Peyer's patch (tissue), 4 donors: Measurements from ENCODE around the gene PRELP.

Experiments
- CTCF ChIP-seq, 6 experiments: fragments of 450-650 bp in 4 of 6; fragments of 200-600 bp in 2 of 6; sonication (generic) in 1 of 6; IDR thresholded peaks; one replicate each; pipeline ENCODE4 v1.5.1; 2017 to 2019; ENCODE audit warnings: antibody characterized with exemption in 6 of 6, mild to moderate bottlenecking in 3 of 6, moderate library complexity in 1 of 6
- POLR2A ChIP-seq, 2 donors: fragments of 450-650 bp; IDR thresholded peaks; one replicate each; pipeline ENCODE4 v1.5.1; 2017; ENCODE audit warnings: antibody characterized with exemption in 2 of 2, mild to moderate bottlenecking in 2 of 2, moderate library complexity in 2 of 2

- TF ChIP-seq POLR2A (IDR thresholded peaks at IDR 0.05) (no peak), CTCF (IDR thresholded peaks at IDR 0.05) (no peak)
These were observed 32.2 kb downstream of the PRELP start for GRCh38 chr1:203507759-203508158.
